HG02973 (cell line): ENCODE data around the gene RAB27A.
"Not testable (repeated sequence)": the region's sequence is repeated elsewhere in the genome, so short reads cannot be mapped to it uniquely, and the experiment has no call there.

ENCODE experiments used
- ATAC-seq: cut with Tn5 transposase; IDR thresholded peaks from one replicate; pipeline ENCODE4 v1.9.1; 2021; ENCODE audit warnings: moderate library complexity; ENCODE audit not compliant: unreplicated experiment

RAB27A gene

DNA sequence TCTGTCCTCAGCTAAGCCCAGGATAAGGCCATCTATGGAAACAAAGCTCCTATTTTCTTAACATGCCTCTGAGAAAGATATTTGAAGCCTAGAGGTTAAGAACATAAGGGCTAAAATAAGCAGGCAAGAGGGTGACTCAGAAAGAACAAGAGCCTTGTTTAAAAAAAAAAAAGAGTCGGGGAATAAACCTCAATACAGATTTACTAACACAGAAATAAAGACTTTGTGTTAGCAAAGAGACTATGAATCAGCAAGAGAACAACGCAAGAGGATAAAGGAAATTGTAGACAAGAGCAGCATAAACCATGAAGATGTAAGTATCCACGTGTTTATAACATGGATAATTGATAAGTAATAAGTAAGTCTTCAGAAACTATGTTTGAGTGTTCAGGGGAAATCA is 36.0 kb downstream of the RAB27A start:
- no peak for ATAC-seq

GRCh38 chr15:55252201-55252600 is 37.4 kb downstream of the RAB27A start:
- ATAC-seq = not testable (repeated sequence)

DNA sequence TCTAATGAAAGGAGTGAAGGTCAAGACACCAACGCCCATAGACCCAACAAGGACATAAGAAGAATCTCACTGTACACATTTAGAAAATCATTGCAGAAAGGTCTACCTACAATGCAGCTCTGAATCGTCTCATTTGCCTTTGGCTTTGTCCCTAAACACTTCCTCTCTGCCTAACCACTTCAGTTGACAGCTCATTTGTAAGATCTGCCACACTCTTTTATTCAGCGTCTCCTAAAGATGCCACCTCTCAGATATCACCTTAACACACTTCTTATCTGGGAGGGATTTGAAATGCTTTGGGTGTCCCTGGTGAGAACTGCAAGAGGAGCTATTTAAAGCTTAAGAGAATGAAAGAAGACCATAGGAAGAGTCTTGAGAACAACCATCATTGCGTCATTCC is 38.7 kb downstream of the RAB27A start:
- ATAC-seq = no peak

- ATAC-seq = no peak
Measured at GRCh38 chr15:55250392-55250791, 39.2 kb downstream of the RAB27A start.

GRCh38 chr15:55249885-55250284 is 39.7 kb downstream of the RAB27A start:
- ATAC-seq = not testable (repeated sequence)

- no peak for ATAC-seq
Measured at GRCh38 chr15:55248895-55249294, 40.7 kb downstream of the RAB27A start.

DNA sequence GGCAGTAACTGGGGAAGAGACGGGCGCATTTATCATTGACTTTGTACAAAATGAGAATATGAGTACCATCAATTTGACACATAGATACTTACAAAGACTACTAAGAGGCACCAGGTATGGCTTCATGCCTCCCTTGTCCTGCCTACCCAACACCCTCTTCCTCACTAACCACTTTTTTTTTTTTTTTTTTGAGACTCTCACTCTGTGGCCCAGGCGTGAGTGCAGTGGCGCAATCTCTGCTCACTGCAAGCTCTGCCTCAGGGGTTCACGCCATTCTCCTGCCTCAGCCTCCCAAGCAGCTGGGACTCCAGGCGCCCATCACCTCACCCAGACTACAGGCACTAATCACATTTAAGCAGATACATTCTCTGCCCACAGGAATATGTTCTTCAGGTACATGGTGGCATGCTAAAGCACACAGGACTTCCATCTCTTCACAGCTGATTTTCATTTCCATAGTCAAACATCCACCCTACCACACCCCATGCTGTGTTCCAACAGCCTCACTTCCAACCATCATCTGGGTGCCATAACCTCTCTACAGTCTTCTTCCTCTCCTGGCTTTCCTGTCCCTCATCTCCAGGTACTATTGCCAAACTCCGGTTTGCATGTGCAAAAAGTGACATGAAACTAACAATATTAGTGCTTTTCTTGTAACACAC is 41.7 kb downstream of the RAB27A start:
- ATAC-seq = no peak

- ATAC-seq = no peak
Measured at GRCh38 chr15:55247311-55247710, 42.3 kb downstream of the RAB27A start.

- ATAC-seq = no peak
Measured at GRCh38 chr15:55246567-55246966, 43.0 kb downstream of the RAB27A start.

DNA sequence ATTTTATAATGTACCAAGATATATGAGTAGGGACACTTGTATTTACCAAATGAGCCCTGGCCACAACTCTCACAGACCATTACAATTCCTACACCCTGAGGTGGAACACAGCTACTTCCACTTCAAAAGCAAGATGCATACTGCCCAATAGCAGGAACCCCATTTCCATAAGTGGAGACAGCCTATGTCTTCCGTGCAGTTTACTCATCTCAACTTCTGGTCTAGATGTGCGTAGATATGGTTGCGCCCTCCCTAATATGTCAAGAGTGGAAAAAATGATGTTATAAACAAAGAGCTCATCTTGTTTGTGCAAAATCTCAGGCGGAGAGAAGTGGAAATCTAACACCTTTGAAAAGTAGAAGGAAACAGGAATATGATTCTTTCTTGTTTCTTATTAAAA is 44.6 kb downstream of the RAB27A start:
- ATAC-seq = no peak

- ATAC-seq = no peak
Measured at GRCh38 chr15:55241891-55242290, 47.7 kb downstream of the RAB27A start.

- ATAC-seq = no peak
Measured at GRCh38 chr15:55241186-55241585, 48.4 kb downstream of the RAB27A start.

GRCh38 chr15:55240125-55240760 is 49.4 kb downstream of the RAB27A start:
- ATAC-seq = no peak

- no peak for ATAC-seq
Measured at GRCh38 chr15:55239440-55240124, 50.0 kb downstream of the RAB27A start.

DNA sequence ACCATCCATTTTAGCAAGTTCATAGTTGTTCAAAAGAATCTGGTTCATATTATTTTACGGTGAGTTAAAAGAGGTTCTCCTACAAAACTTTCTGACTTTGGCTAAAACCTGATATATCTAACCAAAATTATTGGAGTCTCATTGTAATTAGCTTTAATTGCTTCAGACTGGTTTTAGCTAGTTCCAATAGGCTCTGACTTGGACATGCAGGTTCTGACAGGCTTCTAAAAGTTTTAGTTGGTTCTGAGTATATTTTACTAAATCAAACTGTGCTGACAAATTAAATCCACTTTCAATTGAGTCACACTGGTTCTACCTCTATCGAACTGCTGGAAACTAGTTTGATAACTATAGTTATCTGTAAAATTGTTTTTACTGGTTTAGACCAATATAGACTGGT is 50.7 kb downstream of the RAB27A start:
- ATAC-seq = no peak

DNA sequence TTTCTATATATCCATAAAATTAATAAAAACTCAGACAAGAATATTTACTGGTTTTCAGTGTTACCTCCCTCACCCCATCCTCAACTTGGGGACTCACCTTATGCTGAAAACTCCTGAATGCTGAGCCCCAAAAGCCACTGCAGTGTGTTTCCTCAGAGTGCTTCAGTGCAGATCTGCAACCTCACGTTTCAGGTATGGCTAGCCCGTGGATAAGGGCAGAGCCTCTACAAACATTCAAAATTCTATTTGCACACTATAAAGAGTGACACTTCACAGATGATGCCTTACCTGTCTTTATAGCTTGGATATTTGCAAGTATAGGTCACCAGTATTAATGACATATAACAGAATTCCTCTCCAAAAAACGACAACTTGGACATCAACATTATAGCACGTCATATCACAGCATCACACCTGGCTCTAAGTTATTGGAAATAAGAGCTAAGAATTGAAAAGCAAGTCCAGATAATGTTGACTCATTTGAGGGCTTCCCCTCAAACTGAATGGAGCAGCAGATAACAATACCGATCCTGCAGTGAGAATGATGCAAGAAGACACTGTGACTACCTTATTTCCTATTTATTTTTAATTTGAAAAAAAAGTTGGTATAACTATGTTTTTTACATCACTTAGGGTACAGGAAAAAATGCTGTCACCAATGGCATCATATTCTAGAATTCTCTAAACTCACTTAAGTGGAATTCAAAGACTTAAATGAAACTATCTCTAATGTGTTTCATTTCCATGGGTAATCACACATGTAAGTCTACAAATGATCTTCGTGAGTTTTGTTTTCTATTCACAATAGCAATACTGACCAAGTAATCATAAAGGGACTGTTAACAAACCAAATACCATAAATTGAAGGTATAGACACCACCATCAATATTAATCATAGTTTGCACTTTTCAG is 52.1 kb downstream of the RAB27A start:
- ATAC-seq = no peak

GRCh38 chr15:55235546-55236036 is 54.0 kb downstream of the RAB27A start:
- no peak for ATAC-seq

DNA sequence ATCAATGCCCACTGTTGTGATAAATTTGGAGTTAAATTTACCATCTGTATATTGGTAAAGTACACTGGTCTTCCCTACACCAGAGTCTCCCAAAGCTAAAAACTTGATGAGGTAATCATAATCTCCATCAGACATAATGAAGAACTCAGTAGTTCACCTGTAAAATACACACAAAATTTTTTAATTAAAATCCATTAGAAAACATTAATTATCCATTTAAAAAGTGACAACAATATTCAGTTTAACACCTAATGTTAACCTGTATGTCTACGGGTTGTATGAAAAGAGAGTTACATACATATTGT is 54.9 kb downstream of the RAB27A start:
- ATAC-seq = no peak

DNA sequence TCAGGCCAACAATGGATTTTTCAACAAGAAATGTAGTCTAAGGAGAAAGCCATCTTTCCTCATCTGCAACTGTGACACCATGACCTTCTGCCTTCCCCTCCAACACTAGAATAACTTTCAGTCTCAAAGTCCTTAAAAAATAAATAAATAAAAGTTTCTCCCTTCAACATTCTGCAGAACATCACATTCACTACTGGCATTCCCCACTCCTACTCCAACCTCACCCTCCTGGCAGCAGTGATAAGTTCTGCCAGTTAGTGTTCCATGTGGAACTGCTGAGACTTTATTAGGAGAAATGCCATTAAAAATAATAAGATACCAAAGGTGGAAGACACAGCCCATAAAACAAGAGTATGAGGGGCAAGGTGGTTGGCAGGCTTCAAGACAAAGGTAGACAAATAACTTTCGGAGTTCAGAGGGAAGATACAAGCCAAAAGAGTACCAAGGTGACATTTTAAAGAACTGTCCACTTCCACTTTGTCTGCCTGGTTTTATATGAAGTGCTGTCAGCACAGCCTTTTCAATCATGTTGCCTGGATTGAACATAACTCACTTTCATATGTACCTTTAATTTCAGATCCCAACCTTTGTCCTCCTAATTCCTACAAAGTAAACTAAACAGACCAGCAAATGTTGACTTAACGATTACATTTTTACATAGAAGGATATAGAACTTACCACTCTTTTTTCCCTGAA is 55.4 kb downstream of the RAB27A start:
- ATAC-seq = no peak

GRCh38 chr15:55231455-55231854 is 58.2 kb downstream of the RAB27A start:
- ATAC-seq = no peak

DNA sequence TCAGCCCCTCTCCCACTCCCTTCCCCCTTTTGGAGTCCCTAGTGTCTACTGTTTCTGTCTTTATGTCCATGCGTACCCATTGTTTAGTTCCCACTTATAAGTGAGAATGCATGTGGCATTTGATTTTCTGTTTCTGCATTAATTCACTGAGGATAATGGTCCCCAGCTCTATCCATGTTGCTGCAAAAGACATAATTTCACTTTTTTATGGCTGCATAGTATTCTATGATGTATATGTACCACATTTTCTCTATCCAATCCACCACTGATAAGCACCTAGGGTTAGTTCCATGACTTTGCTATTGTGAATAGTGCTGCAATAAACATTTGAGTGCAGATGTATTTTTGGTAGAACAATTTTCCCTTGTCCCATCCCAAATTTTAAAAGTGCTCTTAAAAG is 58.7 kb downstream of the RAB27A start:
- no peak for ATAC-seq
